Muscle layer of colon (tissue), 2 donors: ENCODE data around the gene FERMT3.

ENCODE experiments used
- H3K27ac ChIP-seq: one replicate; pipeline ENCODE4 v1.7.0; 2013; ENCODE audit warnings: low read depth, mild to moderate bottlenecking, low read length, moderate library complexity
- H3K27me3 ChIP-seq, 2 donors: one replicate each; pipeline ENCODE4 v1.7.0; 2013; ENCODE audit warnings: low read length in 2 of 2, mild to moderate bottlenecking in 2 of 2; ENCODE audit not compliant: insufficient read depth in 2 of 2, control insufficient read depth in 1 of 2
- H3K36me3 ChIP-seq: one replicate; pipeline ENCODE4 v1.7.0; 2013; ENCODE audit warnings: mild to moderate bottlenecking, low read length; ENCODE audit not compliant: insufficient read depth
- H3K4me1 ChIP-seq: one replicate; pipeline ENCODE4 v1.7.0; 2013; ENCODE audit warnings: mild to moderate bottlenecking, low read length; ENCODE audit not compliant: insufficient read depth
- H3K4me3 ChIP-seq, 2 donors: one replicate each; pipeline ENCODE4 v1.7.0; 2013; ENCODE audit warnings: low read length in 2 of 2, low read depth in 1 of 2, mild to moderate bottlenecking in 1 of 2, moderate library complexity in 1 of 2
- H3K9ac ChIP-seq: one replicate; pipeline ENCODE4 v1.7.0; 2013; ENCODE audit warnings: low read length
- H3K9me3 ChIP-seq: one replicate; pipeline ENCODE4 v1.7.0; 2013; ENCODE audit warnings: mild to moderate bottlenecking, low read length
- donor health status: abdominal sarcoma.
- donor health status: Adenocarcinoma of cecum.

Gene FERMT3

GRCh38 chr11:64224891-64225607 is 18.5 kb downstream of the FERMT3 start:
- H3K27me3 ChIP-seq = no peaks in the 10 kb centered on the region

GRCh38 chr11:64225608-64226506 is 19.3 kb downstream of the FERMT3 start, which contains the start of the genes NUDT22 and TRPT1:
Gene NUDT22 (plus strand): TSS chr11:64226274. CDS start chr11:64226653, 379 bp downstream.
Gene TRPT1 (minus strand): TSS chr11:64226186. CDS start chr11:64225860, 326 bp downstream.
- H3K27me3 ChIP-seq = no peaks in the 10 kb centered on the region
- peaks cover 30% of the 10 kb centered on the region for H3K4me1 ChIP-seq
- H3K9ac ChIP-seq = peak within 1 kb of the TSS; percentile 82
- peak within 1 kb of the TSS; percentile 86 for H3K27ac ChIP-seq
- H3K4me3 ChIP-seq = peak within 1 kb of the TSS; percentile 71 to 89
- H3K9me3 ChIP-seq = no peaks in the 10 kb centered on the region
- H3K36me3 ChIP-seq = no peaks in the 10 kb centered on the region

More at GRCh38 chr11:64224891-64225607, 18.5 kb downstream of the FERMT3 start:
- no peaks in the 10 kb centered on the region for H3K36me3 ChIP-seq
- no peaks in the 10 kb centered on the region for H3K9me3 ChIP-seq
- peak overlapping the region; percentile 71 to 89 for H3K4me3 ChIP-seq
- peaks cover 29% of the 10 kb centered on the region for H3K4me1 ChIP-seq
- H3K27ac ChIP-seq = peak overlapping the region; percentile 86
- peak overlapping the region; percentile 82 for H3K9ac ChIP-seq

GRCh38 chr11:64226507-64227051 is 20.1 kb downstream of the FERMT3 start:
- peak overlapping the region; percentile 82 for H3K9ac ChIP-seq
- H3K4me3 ChIP-seq = peak overlapping the region; percentile 71 to 89
- H3K9me3 ChIP-seq = no peaks in the 10 kb centered on the region
- H3K4me1 ChIP-seq = peaks cover 37% of the 10 kb centered on the region
- H3K36me3 ChIP-seq = no peaks in the 10 kb centered on the region
- H3K27me3 ChIP-seq = no peaks in the 10 kb centered on the region
- peak overlapping the region; percentile 86 for H3K27ac ChIP-seq

- Histone ChIP-seq H3K9me3 (no peaks in the 10 kb centered on the region), H3K9ac (peak overlapping the region; percentile 82), H3K4me1 (peaks cover 46% of the 10 kb centered on the region), H3K27me3 (no peaks in the 10 kb centered on the region), H3K4me3 (peak overlapping the region in 1 of 2 donors; percentile 89), H3K36me3 (no peaks in the 10 kb centered on the region), H3K27ac (peak overlapping the region; percentile 86)
These were observed 21.0 kb downstream of the FERMT3 start for GRCh38 chr11:64227405-64227956.

- peaks cover 60% of the 10 kb centered on the region for H3K4me1 ChIP-seq
- H3K27me3 ChIP-seq = no peaks in the 10 kb centered on the region
- H3K27ac ChIP-seq = peak overlapping the region; percentile 95
- peak overlapping the region; percentile 74 for H3K9ac ChIP-seq
- H3K9me3 ChIP-seq = no peaks in the 10 kb centered on the region
- H3K36me3 ChIP-seq = no peaks in the 10 kb centered on the region
- H3K4me3 ChIP-seq = peak overlapping the region in 1 of 2 donors; percentile 80
These were observed 22.7 kb downstream of the FERMT3 start for GRCh38 chr11:64229090-64229743.

- Histone ChIP-seq H3K27ac (peak overlapping the region; percentile 95), H3K27me3 (no peaks in the 10 kb centered on the region), H3K36me3 (no peaks in the 10 kb centered on the region), H3K4me1 (peaks cover 60% of the 10 kb centered on the region), H3K9me3 (no peaks in the 10 kb centered on the region), H3K9ac (peak overlapping the region; percentile 74), H3K4me3 (peak overlapping the region; percentile 71 to 80)
These were observed 23.2 kb downstream of the FERMT3 start for GRCh38 chr11:64229744-64230170.

GRCh38 chr11:64230171-64230984 is 23.9 kb downstream of the FERMT3 start, which contains the start of gene DNAJC4:
Gene DNAJC4 (plus strand): TSS chr11:64230548. CDS start chr11:64230855, 307 bp downstream.
- Histone ChIP-seq H3K4me1 (peaks cover 59% of the 10 kb centered on the region), H3K36me3 (no peaks in the 10 kb centered on the region), H3K27me3 (no peaks in the 10 kb centered on the region), H3K9me3 (no peaks in the 10 kb centered on the region), H3K9ac (peak within 1 kb of the TSS; percentile 74), H3K27ac (peak within 1 kb of the TSS; percentile 95), H3K4me3 (peak within 1 kb of the TSS; percentile 71 to 80)

- H3K36me3 ChIP-seq = no peaks in the 10 kb centered on the region
- no peaks in the 10 kb centered on the region for H3K9me3 ChIP-seq
- no peaks in the 10 kb centered on the region for H3K27me3 ChIP-seq
- peak overlapping the region; percentile 71 to 80 for H3K4me3 ChIP-seq
- peak overlapping the region; percentile 95 for H3K27ac ChIP-seq
- H3K4me1 ChIP-seq = peaks cover 62% of the 10 kb centered on the region
- H3K9ac ChIP-seq = peak overlapping the region; percentile 74
These were observed 24.5 kb downstream of the FERMT3 start for GRCh38 chr11:64230985-64231365.

- H3K9me3 ChIP-seq = no peaks in the 10 kb centered on the region
- no peak overlapping the region for H3K4me3 ChIP-seq
- H3K9ac ChIP-seq = no peak overlapping the region
- H3K36me3 ChIP-seq = no peaks in the 10 kb centered on the region
- peaks cover 60% of the 10 kb centered on the region for H3K4me1 ChIP-seq
- H3K27ac ChIP-seq = no peak overlapping the region
- no peaks in the 10 kb centered on the region for H3K27me3 ChIP-seq
These were observed 25.0 kb downstream of the FERMT3 start for GRCh38 chr11:64231546-64231945.
